ENCODE measurements around the gene ADRA2C.

DNA sequence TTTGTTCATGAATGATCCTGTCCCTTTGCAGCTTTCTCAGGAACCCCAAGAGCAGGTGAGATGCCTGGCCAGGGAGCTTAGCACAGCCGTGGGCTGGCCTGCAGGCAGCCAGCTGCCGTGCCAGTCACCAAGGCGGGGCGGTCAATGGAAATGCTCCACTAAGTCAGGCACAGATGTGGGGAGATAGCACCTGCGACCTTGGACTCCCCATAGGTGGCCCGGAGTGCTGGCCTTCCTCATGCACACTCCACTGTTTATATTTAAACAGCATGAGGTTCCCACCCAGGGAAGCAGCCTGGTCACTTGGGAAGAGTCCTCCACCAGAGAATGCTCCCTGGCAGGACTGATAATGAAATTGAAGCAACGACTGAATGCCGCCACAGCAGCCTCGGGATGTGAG lies 14.2 kb upstream of the ADRA2C start:
- TF ChIP-seq, protein P1, sequence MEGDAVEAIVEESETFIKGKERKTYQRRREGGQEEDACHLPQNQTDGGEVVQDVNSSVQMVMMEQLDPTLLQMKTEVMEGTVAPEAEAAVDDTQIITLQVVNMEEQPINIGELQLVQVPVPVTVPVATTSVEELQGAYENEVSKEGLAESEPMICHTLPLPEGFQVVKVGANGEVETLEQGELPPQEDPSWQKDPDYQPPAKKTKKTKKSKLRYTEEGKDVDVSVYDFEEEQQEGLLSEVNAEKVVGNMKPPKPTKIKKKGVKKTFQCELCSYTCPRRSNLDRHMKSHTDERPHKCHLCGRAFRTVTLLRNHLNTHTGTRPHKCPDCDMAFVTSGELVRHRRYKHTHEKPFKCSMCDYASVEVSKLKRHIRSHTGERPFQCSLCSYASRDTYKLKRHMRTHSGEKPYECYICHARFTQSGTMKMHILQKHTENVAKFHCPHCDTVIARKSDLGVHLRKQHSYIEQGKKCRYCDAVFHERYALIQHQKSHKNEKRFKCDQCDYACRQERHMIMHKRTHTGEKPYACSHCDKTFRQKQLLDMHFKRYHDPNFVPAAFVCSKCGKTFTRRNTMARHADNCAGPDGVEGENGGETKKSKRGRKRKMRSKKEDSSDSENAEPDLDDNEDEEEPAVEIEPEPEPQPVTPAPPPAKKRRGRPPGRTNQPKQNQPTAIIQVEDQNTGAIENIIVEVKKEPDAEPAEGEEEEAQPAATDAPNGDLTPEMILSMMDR (IDR thresholded peaks at IDR 0.05), result no peak
- TF ChIP-seq POLR2A (IDR thresholded peaks at IDR 0.05), result no peak

Data from lower leg skin (tissue), 3 donors.